HG03280 (cell line): ENCODE results near the gene MBOAT2.

Experiments used
- ATAC-seq: cut with Tn5 transposase; IDR thresholded peaks from one replicate; pipeline ENCODE4 v1.9.1; 2021; ENCODE audit warnings: mild to moderate bottlenecking, moderate library complexity; ENCODE audit not compliant: unreplicated experiment

Gene MBOAT2

GRCh38 chr2:8836971-8837794, 166.3 kb downstream of the MBOAT2 start, which contains the start of gene KIDINS220:
KIDINS220 (minus strand) TSS chr2:8837613; CDS start chr2:8827093, 10,520 bp downstream.
- ATAC-seq = peak; percentile 95

DNA sequence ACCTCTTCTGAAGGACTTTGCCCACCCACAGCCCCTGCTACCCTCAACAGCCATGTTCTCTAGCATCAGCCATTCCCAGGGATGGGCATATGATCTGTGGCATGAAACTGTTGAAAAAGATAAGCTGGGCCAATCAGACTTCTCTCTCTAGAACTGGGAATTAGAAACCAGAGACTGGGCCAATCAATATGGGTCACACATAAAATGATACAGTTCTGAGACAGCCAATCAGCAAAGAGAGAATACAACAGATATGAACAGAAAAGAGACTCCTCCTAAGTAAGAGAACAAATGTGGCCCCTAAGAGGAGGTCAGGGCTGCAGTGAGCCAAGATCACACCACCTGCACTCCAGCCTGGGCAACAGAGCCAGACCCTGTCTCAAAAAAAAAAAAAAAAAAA, 168.2 kb downstream of the MBOAT2 start:
- no peak for ATAC-seq

- no peak for ATAC-seq
Measured at GRCh38 chr2:8833853-8834252, 169.6 kb downstream of the MBOAT2 start.

GRCh38 chr2:8831516-8831915, 172.0 kb downstream of the MBOAT2 start:
- ATAC-seq = no peak

DNA sequence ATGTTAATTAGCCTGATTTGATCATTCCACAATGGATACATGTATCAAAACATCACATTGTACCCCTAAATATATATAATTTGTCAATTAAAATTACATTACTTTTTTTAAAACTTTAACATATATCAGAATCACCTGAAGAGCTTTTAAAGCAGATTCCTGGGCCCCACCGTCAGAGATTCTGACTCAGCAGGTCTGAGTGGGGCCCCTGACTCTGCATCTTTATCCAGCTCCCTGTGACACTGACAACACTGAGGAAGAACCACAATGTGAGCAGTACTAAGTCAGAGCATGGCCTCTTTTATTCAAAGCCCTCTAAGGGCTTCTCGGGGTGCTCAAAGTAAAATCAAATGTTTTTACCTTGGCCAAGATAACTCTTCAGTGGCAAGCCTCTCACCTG, 175.8 kb downstream of the MBOAT2 start:
- no peak for ATAC-seq

GRCh38 chr2:8822218-8822617, 181.3 kb downstream of the MBOAT2 start:
- ATAC-seq = no peak

GRCh38 chr2:8821276-8822217, 181.9 kb downstream of the MBOAT2 start:
- ATAC-seq = no peak

DNA sequence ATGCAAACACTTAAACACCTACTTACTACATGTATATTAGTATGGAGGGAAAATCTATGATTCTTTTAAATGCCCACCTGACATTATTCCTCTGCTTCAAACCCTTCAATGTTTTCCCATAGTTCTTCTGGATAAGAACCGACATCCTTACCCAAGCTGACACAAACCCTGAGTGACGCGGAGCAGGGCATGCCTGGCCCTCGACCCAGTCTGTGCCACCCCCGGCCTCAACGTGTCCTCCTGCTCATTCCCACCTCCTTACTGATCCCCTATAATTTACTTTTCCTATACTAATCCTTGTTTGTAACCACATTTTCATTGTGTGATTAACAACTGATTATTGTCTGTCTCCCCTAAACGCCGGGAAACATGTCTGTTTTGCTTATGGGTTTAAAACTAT, 183.5 kb downstream of the MBOAT2 start:
- no peak for ATAC-seq

DNA sequence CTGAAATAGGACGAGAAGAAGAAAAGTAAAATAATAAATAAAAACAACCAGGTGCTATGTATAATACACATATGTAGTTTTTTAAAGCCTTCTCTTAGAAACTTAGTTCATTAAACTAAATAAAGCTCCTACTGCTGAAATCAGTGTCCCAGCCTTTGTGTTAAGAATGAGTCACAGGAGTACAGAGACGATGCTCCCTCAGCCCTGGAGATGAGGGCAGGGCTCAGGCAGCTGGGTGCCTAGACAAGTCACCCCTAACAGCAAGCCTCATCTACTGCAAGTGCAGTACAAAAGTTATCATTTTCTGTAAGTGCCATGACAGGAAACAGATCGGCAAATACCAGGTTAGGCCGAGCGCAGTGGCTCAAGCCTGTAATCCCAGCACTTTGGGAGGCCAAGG, 184.3 kb downstream of the MBOAT2 start:
- no peak for ATAC-seq

GRCh38 chr2:8817221-8817620, 186.3 kb downstream of the MBOAT2 start:
- no peak for ATAC-seq

- ATAC-seq = no peak
Measured at GRCh38 chr2:8806885-8807704, 196.4 kb downstream of the MBOAT2 start.

- ATAC-seq = no peak
Measured at GRCh38 chr2:8805278-8806210, 197.9 kb downstream of the MBOAT2 start.

DNA sequence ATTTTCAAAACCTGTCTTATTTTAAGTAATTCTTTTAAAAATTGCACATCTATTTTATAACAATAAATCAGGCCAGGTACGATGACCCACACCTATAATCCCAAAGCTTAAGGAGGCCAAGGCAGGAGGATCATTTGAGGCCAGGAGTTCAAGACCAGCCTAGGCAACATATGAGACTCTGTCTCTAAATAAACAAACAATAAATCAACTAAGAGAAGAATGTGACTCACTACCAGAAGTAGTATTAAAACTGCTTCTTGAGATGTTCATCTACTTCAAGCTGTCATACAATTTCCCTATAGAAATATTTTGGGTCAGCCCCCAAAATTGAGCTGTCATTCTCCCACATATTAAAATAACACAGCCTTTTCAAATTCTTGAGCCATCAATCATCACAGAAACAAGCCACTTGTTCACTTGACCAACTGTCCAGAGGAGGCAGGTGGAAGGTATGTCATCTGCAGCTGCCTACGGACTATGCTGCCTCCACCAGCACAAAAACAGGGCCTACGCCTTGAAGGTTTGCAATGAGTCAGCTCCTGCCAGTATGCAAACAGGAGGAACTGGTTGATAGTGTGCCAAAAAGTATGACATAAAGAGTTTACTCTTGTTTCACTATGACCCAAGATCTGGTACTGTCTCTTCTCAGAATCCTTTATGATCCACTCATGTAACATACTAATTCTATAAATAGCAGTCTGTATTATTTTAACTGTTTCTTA, 199.7 kb downstream of the MBOAT2 start:
- ATAC-seq = peak; percentile 99

GRCh38 chr2:8802741-8803140, 200.7 kb downstream of the MBOAT2 start:
- ATAC-seq = no peak
